ENCODE results near the gene PLCB3.

DNA sequence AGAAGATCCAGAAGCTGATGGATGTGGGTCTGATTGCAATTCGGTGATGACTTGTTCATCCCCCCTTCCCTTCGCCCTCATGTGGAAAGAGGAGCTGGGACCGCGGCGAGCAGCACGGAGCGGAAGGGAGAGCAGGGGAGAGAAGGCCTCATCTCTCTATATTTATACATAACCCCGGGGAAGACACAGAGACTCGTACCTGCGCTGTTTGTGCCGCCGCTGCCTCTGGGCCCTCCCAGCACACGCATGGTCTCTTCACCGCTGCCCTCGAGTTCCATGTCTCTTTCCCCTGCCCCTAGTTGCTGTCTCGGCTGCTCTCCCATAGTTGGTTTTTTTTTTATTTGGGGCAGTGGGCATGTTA lies 47.3 kb upstream of the PLCB3 start:
- TF ChIP-seq, protein P1, sequence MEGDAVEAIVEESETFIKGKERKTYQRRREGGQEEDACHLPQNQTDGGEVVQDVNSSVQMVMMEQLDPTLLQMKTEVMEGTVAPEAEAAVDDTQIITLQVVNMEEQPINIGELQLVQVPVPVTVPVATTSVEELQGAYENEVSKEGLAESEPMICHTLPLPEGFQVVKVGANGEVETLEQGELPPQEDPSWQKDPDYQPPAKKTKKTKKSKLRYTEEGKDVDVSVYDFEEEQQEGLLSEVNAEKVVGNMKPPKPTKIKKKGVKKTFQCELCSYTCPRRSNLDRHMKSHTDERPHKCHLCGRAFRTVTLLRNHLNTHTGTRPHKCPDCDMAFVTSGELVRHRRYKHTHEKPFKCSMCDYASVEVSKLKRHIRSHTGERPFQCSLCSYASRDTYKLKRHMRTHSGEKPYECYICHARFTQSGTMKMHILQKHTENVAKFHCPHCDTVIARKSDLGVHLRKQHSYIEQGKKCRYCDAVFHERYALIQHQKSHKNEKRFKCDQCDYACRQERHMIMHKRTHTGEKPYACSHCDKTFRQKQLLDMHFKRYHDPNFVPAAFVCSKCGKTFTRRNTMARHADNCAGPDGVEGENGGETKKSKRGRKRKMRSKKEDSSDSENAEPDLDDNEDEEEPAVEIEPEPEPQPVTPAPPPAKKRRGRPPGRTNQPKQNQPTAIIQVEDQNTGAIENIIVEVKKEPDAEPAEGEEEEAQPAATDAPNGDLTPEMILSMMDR (IDR thresholded peaks at IDR 0.05), result no peak
- no peak for TF ChIP-seq POLR2A (IDR thresholded peaks at IDR 0.05)
- TF ChIP-seq POLR2AphosphoS5 (IDR thresholded peaks at IDR 0.05), result no peak

Measured in sigmoid colon (tissue), 4 donors.